MCF 10A (cell line): ENCODE measurements around the gene SLC6A12. TPM values are rescaled to one million over a fixed set of nuclear protein-coding genes. Genes with fewer than 3 reads are reported as not detected.

Source experiments
- BruUV-seq: library from RNA; stranded (reverse); fragments of 400-500 nt; replicated peaks from 2 replicates; lab custom pipeline; 2021; lab: Mats Ljungman, UMichigan
- CTCF ChIA-PET: fragments of 300-600 bp; sonication (Branson Sonifier 250); formaldehyde crosslinking; extraction: SDS; loops from one replicate; lab custom pipeline; 2021; ENCODE audit warnings: antibody characterized with exemption, inconsistent platforms; lab: Yijun Ruan, JAX
- POLR2A ChIA-PET: fragments of 300-600, 350-650 bp; sonication (Branson Sonifier 250); formaldehyde crosslinking; extraction: SDS; loops from one replicate; lab custom pipeline; 2020; ENCODE audit warnings: antibody characterized with exemption, inconsistent platforms; lab: Yijun Ruan, JAX
- DNase-seq: peaks from one replicate; pipeline ENCODE4 v3.0.0-alpha.2; 2018; ENCODE audit not compliant: unreplicated experiment
- H3K27ac Mint-ChIP-seq: one replicate; pipeline ENCODE4 v1.8.0; 2022; ENCODE audit warnings: mild to moderate bottlenecking, low read depth, mixed read lengths; ENCODE audit not compliant: unreplicated experiment
- H3K27me3 Mint-ChIP-seq: one replicate; pipeline ENCODE4 v1.8.0; 2022; ENCODE audit warnings: mixed read lengths; ENCODE audit not compliant: insufficient read depth, unreplicated experiment
- H3K36me3 Mint-ChIP-seq: one replicate; pipeline ENCODE4 v1.8.0; 2022; ENCODE audit warnings: mild to moderate bottlenecking, moderate library complexity, mixed read lengths; ENCODE audit not compliant: insufficient read depth, unreplicated experiment
- H3K4me1 Mint-ChIP-seq: one replicate; pipeline ENCODE4 v1.8.0; 2022; ENCODE audit warnings: mixed read lengths; ENCODE audit not compliant: insufficient read depth, unreplicated experiment
- H3K4me3 Mint-ChIP-seq: one replicate; pipeline ENCODE4 v1.8.0; 2022; ENCODE audit warnings: mild to moderate bottlenecking, moderate library complexity, mixed read lengths; ENCODE audit not compliant: unreplicated experiment
- H3K9me3 Mint-ChIP-seq: one replicate; pipeline ENCODE4 v1.8.0; 2022; ENCODE audit warnings: mixed read lengths; ENCODE audit not compliant: unreplicated experiment
- intact Hi-C: fragments of 100-400 bp; cut with micrococcal nuclease; formaldehyde crosslinking; loops from 2 replicates; pipeline ENCODE4 v1.14.1; 2022
- total RNA-seq: library from RNA; stranded (reverse); gene quantifications from 2 replicates; pipeline ENCODE4 v1.2.3, GENCODE V29; 2022
- TF ChIP-seq, protein P1 (sequence below): fragments of 200-600 bp; IDR thresholded peaks from one replicate; pipeline ENCODE4 v1.8.0; 2022; ENCODE audit warnings: antibody characterized with exemption, mild to moderate bottlenecking; ENCODE audit not compliant: unreplicated experiment

Gene SLC6A12
- total RNA-seq, 1 experiment from 2014 or later, result not detected

DNA sequence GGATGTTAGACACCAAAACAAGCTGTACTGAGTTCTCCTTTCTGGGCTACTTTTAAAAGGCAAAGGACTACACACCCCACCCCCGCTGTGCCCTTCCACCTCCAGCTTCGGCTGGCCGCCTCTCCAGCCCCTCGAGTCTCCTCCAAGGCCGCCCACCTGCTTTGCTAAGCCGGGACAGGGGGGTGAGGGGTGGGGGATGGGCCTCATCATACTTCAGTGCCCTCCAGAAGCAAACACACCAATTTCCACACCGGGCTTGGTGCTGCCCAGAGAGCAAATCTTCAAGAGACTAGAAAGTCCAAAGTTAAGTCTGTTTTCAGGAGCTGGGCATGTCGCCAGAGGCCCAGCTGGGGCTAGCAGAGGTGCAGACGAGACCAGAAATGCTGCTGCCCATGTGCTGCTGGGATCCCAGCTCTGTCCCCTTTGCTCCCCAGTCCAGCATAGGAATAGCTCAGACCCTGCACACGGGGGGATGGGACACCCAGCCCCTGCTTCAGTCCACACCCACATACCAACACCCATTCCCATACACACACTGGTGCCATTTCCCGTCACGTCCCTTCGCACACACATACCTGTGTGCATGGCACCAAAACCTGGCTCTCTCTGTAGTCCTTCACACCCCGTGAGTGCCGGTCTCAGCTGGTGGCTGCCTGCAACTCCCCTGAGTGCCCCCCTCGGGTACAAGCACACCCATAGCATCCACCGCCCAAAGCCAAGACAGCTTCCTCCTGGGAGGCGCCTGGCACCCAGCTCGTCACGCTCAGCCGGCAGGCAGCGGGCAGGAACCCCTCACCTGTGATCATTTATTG is 1.0 kb downstream of the SLC6A12 start:
- DNase-seq, result no peak
- intact Hi-C loops, result no loop called here
- Mint-ChIP-seq H3K4me3 (no peak overlapping the region), H3K4me1 (peaks cover 6% of the 10 kb centered on the region), H3K36me3 (no peaks in the 10 kb centered on the region), H3K27me3 (peaks cover 70% of the 10 kb centered on the region), H3K27ac (no peak overlapping the region), H3K9me3 (peaks cover 7% of the 10 kb centered on the region)
- ChIA-PET POLR2A (no interaction called here), CTCF (interaction anchor here (0.8 kb wide), 1 partner anchor 12 kb away, joined by 3 read pairs; no protein-coding TSS in a partner anchor)
- TF ChIP-seq, protein P1, sequence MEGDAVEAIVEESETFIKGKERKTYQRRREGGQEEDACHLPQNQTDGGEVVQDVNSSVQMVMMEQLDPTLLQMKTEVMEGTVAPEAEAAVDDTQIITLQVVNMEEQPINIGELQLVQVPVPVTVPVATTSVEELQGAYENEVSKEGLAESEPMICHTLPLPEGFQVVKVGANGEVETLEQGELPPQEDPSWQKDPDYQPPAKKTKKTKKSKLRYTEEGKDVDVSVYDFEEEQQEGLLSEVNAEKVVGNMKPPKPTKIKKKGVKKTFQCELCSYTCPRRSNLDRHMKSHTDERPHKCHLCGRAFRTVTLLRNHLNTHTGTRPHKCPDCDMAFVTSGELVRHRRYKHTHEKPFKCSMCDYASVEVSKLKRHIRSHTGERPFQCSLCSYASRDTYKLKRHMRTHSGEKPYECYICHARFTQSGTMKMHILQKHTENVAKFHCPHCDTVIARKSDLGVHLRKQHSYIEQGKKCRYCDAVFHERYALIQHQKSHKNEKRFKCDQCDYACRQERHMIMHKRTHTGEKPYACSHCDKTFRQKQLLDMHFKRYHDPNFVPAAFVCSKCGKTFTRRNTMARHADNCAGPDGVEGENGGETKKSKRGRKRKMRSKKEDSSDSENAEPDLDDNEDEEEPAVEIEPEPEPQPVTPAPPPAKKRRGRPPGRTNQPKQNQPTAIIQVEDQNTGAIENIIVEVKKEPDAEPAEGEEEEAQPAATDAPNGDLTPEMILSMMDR, result no peak
- BruUV-seq, result no TSS peak

DNA sequence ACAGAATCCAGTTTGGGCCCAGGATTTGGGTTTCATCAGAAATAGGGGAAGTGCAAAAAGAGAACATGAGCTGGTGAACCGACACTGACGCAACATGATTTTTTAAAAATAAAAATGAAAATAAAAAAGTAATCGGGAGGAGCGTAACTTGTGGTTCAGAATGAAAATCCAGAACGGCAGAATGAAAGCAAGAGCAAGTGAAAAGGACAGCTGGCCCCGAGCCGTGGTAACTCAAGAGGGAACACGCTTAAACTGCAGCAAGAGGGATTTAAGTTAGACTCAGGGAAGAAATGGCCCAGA is 1.6 kb downstream of the SLC6A12 start:
- DNase-seq, result no peak
- ChIA-PET POLR2A (no interaction called here), CTCF (interaction anchor here (0.8 kb wide), 1 partner anchor 11 kb away, joined by 3 read pairs; no protein-coding TSS in a partner anchor)
- Mint-ChIP-seq H3K27me3 (peaks cover 72% of the 10 kb centered on the region), H3K4me1 (peaks cover 6% of the 10 kb centered on the region), H3K36me3 (no peaks in the 10 kb centered on the region), H3K27ac (no peak overlapping the region), H3K9me3 (peaks cover 7% of the 10 kb centered on the region), H3K4me3 (no peak overlapping the region)
- BruUV-seq, result no TSS peak
- TF ChIP-seq, protein P1, result no peak
- intact Hi-C loops, result no loop called here

DNA sequence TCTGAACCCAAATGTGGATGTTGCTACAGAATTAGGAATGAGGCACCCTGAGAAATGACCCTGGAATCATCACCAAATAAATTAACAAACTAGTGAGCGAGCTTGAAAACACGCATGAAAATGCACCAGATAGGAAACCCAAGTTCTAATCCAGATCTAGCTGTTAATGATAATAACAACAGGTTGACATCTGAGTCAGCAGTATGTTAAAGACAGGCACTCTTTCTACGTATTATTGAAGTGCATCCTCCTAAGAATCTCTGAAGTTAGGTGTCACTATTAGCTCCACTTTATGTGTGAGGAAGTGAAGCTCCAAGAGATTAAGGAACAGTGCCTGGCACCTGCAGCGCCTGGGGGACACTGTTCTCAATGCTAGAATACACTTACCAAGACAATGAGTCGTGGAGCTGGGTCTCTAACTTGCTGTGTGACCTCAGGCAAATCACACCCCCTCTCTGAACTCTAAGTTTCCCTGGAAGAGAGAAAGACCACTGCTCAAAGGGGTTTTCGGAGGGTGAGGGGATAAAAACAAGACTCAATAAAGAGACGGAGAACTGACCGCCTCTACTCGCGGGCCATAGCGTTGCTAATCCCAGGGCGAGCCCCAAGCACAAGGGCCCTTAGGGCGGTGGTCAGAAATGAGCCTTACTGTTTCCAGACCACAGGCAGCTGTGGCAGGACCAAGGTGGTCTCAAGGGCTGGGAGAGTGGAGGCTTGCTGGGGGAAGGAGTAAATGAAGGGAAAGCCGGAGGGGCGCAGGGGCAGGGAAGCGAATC is 2.1 kb downstream of the SLC6A12 start:
- H3K4me3 Mint-ChIP-seq, result no peak overlapping the region
- H3K4me1 Mint-ChIP-seq, result peaks cover 6% of the 10 kb centered on the region
- intact Hi-C loops, result no loop called here
- TF ChIP-seq, protein P1, result no peak
- H3K27ac Mint-ChIP-seq, result no peak overlapping the region
- ChIA-PET CTCF (no interaction called here), POLR2A (no interaction called here)
- BruUV-seq, result no TSS peak
- H3K9me3 Mint-ChIP-seq, result peaks cover 2% of the 10 kb centered on the region
- H3K27me3 Mint-ChIP-seq, result peaks cover 72% of the 10 kb centered on the region
- no peak for DNase-seq
- no peaks in the 10 kb centered on the region for H3K36me3 Mint-ChIP-seq

DNA sequence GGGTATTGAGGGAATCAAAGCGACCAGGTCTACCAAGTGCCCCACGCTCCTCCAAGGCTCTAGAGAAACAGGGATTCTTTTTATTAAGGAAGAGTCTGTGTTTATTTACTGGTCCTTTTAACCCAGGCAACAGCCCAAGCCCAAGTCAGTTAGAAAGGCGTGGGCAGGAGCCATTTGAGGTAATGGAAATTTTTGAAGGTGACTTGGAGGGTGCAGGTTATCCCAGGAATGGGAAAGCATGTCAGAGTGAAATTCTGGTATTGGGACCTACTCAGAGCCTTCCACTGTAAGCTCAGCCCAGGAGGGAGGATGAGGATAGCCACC is 2.9 kb downstream of the SLC6A12 start:
- Mint-ChIP-seq H3K27me3 (peaks cover 76% of the 10 kb centered on the region), H3K27ac (no peak overlapping the region), H3K4me1 (peaks cover 6% of the 10 kb centered on the region), H3K9me3 (no peaks in the 10 kb centered on the region), H3K36me3 (no peaks in the 10 kb centered on the region), H3K4me3 (no peak overlapping the region)
- no peak for DNase-seq
- intact Hi-C loops, result no loop called here
- POLR2A ChIA-PET, result no interaction called here
- TF ChIP-seq, protein P1, result no peak
- CTCF ChIA-PET, result no interaction called here
- no TSS peak for BruUV-seq
